HG03469 (cell line): Measurements from ENCODE around the gene GEMIN2.
"Not testable (repeated sequence)": the region's sequence is repeated elsewhere in the genome, so short reads cannot be mapped to it uniquely, and the experiment has no call there.

Experiments
- ATAC-seq: cut with Tn5 transposase; IDR thresholded peaks from one replicate; pipeline ENCODE4 v1.9.1; 2021; ENCODE audit warnings: mild to moderate bottlenecking, moderate library complexity, moderate number of reproducible peaks; ENCODE audit not compliant: unreplicated experiment

Gene GEMIN2

DNA sequence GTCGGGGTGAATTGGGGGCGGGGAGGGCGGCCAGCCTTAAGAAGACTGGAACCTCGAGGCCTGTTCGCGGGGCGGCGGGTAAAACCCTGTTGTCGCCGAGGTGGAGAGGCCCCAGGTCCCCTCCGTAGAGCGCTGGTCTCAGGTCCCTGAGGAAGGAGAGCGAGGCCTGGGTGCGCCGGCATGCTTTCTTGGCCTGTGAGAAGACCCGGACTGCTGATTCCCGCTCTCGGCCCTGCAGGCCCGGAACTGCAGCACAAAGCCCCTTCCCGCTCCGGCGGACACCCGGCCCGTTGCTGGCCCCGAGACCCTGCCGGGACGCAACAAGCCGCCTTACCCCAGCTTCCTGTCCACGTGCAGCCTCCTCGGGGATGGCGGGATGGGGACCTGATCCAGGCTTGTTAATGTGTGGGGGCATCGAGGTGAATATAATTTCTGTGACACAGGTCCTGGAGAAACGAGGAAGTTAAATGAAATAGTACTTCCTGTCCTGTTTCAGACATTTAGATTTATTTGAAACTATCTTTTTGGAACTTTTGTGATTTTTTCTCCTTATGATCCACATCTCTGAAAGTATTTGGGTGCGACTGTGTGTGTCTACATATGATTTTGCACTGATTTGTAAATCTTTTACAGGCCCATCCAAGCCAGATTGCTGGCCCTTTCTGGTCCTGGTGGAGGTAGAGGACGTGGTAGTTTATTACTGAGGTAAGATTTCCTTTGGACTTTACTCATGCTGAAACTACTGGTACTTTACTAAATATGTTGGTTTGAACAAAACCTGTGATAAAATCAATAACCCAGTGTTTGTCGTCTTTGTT, 61.5 kb downstream of the GEMIN2 start:
- ATAC-seq: no peak

DNA sequence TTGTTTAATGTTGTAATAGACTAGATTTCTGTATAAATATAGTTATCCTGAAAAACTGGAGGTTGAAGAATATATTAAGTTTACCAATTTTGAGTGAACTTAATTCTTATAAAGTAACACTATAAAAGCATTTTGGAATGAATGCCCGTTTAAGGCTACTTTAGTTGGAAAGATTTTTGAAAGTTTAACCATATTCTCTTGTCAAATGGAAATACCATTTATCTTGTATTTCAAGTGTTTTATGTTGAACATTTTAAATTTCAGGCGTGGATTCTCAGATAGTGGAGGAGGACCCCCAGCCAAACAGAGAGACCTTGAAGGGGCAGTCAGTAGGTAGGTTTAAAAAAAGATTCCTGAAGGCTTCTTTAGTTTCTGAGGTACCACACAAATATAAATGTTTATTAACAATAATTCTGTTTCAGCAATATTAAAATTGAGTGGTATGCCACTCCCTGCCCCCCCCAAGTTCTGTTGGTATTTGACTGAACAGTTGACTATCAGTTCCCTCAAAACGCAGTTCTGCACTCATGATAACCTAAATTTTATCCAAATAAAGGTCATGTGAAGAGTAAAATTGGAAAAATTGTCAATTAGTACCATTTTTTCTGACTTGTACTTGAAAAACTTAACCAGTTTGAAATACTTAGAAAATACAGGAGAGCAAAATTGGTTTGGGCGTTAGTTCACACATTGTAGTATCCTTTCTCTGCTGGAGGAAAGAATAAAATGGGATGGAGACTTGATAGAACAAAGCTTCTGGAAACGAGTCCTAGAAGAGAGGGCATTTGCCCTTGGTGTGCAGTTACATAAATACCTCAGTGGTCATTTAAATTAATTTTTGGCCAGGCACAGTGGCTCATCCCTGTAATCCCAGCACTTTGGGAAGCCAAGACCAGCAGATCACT, 62.4 kb downstream of the GEMIN2 start:
- ATAC-seq: no peak

DNA sequence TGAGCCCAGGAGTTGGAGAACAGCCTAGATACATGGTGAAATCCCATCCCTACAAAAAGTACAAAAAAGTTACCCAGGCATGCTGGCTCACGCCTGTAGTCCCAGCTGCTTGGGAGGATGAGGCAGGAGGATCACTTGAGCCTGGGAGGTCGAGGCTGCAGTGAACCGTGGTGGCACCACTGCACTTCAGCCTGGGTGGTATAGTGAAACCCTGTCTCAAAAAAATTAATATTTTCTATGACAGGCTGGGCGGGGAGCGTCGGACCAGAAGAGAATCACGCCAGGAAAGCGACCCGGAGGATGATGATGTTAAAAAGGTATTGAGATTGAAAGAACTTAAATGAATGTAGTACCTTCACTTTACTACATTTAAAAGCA, 63.0 kb downstream of the GEMIN2 start:
- ATAC-seq: no peak

DNA sequence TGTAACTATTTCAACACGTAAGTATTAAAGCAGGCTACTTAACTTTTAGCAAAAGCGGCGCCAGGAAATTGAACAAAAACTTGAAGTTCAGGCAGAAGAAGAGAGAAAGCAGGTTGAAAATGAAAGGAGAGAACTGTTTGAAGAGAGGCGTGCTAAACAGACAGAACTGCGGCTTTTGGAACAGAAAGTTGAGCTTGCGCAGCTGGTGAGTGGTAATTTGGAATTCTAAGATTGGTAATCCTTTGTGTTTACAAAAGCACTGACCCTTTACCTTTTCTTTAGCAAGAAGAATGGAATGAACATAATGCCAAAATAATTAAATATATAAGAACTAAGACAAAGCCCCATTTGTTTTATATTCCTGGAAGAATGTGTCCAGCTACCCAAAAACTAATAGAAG, 64.9 kb downstream of the GEMIN2 start:
- ATAC-seq: no peak

DNA sequence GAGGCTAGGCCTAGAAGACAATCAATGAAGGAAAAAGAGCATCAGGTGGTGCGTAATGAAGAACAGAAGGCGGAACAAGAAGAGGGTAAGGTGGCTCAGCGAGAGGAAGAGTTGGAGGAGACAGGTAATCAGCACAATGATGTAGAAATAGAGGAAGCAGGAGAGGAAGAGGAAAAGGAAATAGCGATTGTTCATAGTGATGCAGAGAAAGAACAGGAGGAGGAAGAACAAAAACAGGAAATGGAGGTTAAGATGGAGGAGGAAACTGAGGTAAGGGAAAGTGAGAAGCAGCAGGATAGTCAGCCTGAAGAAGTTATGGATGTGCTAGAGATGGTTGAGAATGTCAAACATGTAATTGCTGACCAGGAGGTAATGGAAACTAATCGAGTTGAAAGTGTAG, 66.4 kb downstream of the GEMIN2 start:
- no peak for ATAC-seq

DNA sequence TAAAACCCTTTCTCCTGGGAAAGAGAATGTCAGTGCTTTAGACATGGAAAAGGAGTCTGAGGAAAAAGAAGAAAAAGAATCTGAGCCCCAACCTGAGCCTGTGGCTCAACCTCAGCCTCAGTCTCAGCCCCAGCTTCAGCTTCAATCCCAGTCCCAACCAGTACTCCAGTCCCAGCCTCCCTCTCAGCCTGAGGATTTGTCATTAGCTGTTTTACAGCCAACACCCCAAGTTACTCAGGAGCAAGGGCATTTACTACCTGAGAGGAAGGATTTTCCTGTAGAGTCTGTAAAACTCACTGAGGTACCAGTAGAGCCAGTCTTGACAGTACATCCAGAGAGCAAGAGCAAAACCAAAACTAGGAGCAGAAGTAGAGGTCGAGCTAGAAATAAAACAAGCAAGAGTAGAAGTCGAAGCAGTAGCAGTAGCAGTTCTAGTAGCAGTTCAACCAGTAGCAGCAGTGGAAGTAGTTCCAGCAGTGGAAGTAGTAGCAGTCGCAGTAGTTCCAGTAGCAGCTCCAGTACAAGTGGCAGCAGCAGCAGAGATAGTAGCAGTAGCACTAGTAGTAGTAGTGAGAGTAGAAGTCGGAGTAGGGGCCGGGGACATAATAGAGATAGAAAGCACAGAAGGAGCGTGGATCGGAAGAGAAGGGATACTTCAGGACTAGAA, 67.0 kb downstream of the GEMIN2 start:
- ATAC-seq: no peak

DNA sequence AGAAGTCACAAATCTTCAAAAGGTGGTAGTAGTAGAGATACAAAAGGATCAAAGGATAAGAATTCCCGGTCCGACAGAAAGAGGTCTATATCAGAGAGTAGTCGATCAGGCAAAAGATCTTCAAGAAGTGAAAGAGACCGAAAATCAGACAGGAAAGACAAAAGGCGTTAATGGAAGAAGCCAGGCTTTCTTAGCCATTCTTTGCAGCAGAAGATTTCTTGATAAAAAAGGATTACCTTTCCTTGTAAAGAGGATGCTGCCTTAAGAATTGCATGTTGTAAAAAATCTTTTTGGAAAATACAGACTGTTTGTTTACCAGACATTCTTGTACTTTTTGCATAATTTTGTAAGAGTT, 67.5 kb downstream of the GEMIN2 start:
- no peak for ATAC-seq

DNA sequence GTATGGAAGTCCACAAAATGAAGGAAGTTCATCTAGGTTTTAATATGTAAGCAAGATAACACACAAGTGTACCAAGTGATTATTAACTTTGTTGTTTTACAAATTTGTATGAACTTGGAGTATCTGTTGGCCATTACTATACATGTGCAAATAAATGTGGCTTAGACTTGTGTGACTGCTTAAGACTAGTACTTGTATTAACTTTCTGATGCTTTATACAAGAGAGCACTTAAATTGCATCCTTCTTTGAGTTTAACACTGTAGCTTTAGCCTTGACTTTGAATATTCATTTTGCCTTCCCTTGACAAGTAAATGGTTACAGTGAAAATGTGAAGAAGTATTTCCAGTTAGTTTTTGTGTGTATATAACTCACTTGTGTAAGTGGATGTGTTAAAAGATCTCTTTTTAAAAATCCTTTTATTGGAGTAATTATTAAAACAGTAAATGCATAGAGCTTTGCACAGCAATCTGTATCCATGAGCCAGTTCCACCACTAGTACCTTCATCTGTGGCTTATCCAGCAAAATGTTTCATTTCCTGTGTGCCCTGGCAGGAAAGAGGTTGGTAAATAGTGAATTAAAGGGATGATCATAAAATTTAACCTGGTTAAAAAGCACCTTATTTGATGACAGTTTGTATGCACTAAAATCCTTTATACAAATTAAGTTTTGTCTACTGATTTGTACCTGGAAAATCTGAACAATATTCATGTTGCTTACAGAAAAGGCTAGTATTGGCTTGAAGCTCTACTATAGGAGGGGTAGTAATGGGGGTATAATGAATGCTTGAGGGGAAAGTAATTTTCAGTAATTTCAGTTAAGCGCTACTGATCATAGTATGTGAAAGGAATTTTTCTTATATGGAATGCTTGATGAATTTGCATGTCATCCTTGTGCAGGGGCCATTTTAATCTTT, 68.9 kb downstream of the GEMIN2 start:
- no peak for ATAC-seq

DNA sequence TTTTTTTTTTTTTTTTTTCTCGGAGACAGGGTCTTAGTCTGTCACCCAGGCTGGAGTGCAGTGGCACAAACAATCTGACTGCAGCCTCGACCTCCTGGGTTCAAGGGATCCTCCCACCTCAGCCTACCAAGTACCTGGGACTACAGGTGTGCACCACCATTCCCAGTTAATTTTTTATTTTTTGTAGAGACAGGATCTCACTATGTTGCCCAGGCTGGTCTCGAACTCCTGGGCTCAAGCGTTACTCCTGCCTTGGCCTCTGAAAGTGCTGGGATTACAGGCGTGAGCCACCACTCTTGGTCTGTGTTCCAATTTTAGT, 69.5 kb downstream of the GEMIN2 start:
- not testable (repeated sequence) for ATAC-seq

DNA sequence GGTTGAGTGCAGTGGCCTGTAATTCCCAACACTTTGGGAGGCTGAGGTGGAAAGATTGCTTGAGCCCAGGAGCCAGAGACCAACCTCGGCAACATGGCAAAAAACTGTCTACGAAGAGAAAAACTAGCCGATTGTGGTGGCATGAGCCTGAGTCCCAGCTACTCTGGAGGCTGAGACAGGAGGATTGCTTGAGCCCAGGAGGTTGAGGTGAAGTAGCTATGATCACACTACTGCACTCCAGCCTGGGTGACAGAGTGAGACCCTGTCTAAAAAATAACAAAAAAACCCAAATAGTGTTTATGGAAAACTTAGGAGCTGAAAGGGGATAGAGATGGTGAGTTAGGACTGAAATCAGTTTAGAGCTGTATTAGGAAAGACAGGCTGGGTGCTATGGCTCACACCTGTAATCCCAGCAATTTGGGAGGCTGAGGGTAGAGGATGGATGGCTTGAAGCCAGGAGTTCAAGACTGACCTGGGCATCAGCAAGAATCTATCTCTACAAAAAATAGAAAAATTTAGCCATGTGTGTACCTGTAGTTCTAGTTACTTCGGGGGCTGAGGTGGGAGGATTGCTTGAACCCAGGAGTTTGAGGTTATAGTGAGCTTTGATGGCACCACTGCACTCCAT, 70.6 kb downstream of the GEMIN2 start:
- ATAC-seq: no peak

DNA sequence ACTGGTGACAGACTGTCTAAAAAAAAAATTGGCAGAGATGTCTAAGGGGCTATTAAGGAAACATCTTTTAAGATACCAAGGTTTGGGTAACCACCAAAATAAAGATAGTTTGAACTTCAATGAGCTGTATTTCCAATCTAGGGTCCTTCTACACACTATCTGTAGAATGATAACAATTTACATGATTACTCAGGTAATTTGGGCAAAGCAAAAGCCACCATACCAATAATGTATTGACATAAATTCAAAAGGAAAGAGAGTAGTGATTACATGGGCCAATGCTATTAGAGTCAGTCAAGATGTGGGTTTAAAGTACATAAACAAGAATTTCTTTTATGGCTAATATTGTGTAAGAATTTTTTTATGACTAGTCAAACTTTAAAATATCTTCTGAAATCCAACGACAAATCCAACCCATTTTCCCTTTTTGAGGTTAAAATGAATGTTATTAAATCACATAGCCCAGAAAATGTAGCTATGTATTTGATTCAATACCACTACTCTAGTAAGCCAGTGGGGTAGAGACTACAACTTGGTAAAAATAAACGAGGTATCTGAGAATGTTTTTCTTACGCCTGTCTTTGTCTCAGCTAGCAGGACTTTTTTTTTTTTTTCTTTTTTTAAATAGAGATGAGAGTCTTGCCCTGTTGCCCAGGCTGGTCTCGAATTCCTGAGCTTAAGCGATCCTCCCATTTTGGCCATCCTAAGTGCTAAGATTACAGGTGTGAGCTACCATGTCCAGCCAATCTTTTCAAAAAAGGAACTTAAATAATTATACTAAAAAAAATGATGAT, 71.3 kb downstream of the GEMIN2 start:
- no peak for ATAC-seq
